Rectal smooth muscle tissue (tissue), 1 donor: Measurements from ENCODE around the gene NLGN1.

ENCODE experiments used
- H3K27ac ChIP-seq: one replicate; pipeline ENCODE4 v1.7.0; 2013; ENCODE audit warnings: low read depth, low read length, inconsistent platforms
- H3K27me3 ChIP-seq: one replicate; pipeline ENCODE4 v1.7.0; 2013; ENCODE audit warnings: low read length; ENCODE audit not compliant: control insufficient read depth, insufficient read depth
- H3K36me3 ChIP-seq: one replicate; pipeline ENCODE4 v1.7.0; 2013; ENCODE audit warnings: low read length; ENCODE audit not compliant: control insufficient read depth, insufficient read depth
- H3K4me1 ChIP-seq: one replicate; pipeline ENCODE4 v1.7.0; 2013; ENCODE audit warnings: low read length; ENCODE audit not compliant: control insufficient read depth, insufficient read depth
- H3K4me3 ChIP-seq: one replicate; pipeline ENCODE4 v1.7.0; 2013; ENCODE audit warnings: low read length
- H3K9ac ChIP-seq: one replicate; pipeline ENCODE4 v1.7.0; 2013; ENCODE audit warnings: low read length

Gene NLGN1

GRCh38 chr3:173708191-173708590 is 310.6 kb downstream of the NLGN1 start:
- Histone ChIP-seq H3K9ac (no peak overlapping the region), H3K36me3 (no peaks in the 10 kb centered on the region), H3K27me3 (no peaks in the 10 kb centered on the region), H3K27ac (no peak overlapping the region), H3K4me3 (no peak overlapping the region), H3K4me1 (no peaks in the 10 kb centered on the region)

DNA sequence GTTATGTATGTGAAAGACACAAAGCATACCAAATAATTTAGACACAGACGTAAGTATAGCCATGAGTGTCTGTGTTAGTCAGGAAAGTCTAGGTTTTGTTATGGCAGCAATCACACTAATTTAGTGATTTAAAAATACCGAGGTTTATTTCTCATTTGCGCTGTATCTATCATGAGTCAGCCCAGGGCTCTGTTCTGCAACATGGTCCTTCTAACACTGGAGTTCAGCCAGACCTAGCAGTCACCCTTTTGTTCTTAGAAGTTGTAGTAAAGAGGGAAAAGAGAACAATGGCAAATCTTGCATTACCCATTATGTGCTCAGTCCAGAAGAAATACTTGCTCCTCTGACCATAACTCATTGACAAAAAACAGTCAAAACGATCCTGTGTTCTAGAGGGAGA is 311.5 kb downstream of the NLGN1 start:
- Histone ChIP-seq H3K4me3 (no peak overlapping the region), H3K4me1 (no peaks in the 10 kb centered on the region), H3K36me3 (no peaks in the 10 kb centered on the region), H3K9ac (no peak overlapping the region), H3K27me3 (no peaks in the 10 kb centered on the region), H3K27ac (no peak overlapping the region)

GRCh38 chr3:173711619-173712018 is 314.1 kb downstream of the NLGN1 start:
- no peak overlapping the region for H3K9ac ChIP-seq
- no peak overlapping the region for H3K27ac ChIP-seq

GRCh38 chr3:173719585-173719984 is 322.0 kb downstream of the NLGN1 start:
- H3K27me3 ChIP-seq, result no peaks in the 10 kb centered on the region
- no peak overlapping the region for H3K9ac ChIP-seq
- H3K4me3 ChIP-seq, result no peak overlapping the region
- H3K36me3 ChIP-seq, result no peaks in the 10 kb centered on the region
- no peak overlapping the region for H3K27ac ChIP-seq
- H3K4me1 ChIP-seq, result no peaks in the 10 kb centered on the region

More at GRCh38 chr3:173711619-173712018, 314.1 kb downstream of the NLGN1 start:
- Histone ChIP-seq H3K4me3 (no peak overlapping the region), H3K27me3 (no peaks in the 10 kb centered on the region), H3K4me1 (no peaks in the 10 kb centered on the region), H3K36me3 (no peaks in the 10 kb centered on the region)

- Histone ChIP-seq H3K36me3 (no peaks in the 10 kb centered on the region), H3K9ac (no peak overlapping the region), H3K4me1 (no peaks in the 10 kb centered on the region), H3K27me3 (no peaks in the 10 kb centered on the region), H3K27ac (no peak overlapping the region), H3K4me3 (no peak overlapping the region)
These were observed 328.0 kb downstream of the NLGN1 start for GRCh38 chr3:173725507-173725906.

DNA sequence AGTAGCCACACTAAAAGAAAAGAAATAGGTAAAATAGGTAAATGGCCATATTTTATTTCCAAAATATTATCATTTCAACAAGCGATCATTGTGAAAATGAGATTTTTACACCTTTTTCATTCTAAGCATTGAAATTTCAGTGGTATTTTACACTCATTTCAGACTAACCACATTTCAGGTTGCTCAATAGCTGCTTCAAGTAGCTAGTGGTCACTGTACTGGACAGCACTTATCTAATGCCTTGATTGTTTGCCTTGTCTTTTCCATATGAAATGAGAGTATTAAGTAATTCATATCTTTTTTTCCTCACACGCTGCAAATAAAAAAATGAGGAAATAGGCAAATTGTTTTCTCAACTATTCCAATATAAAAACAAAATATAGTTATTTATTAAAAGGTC is 332.8 kb downstream of the NLGN1 start:
- Histone ChIP-seq H3K36me3 (no peaks in the 10 kb centered on the region), H3K4me3 (no peak overlapping the region), H3K9ac (no peak overlapping the region), H3K27me3 (no peaks in the 10 kb centered on the region), H3K27ac (no peak overlapping the region), H3K4me1 (no peaks in the 10 kb centered on the region)

- no peaks in the 10 kb centered on the region for H3K4me1 ChIP-seq
- H3K27me3 ChIP-seq, result no peaks in the 10 kb centered on the region
- H3K9ac ChIP-seq, result no peak overlapping the region
- no peaks in the 10 kb centered on the region for H3K36me3 ChIP-seq
- no peak overlapping the region for H3K4me3 ChIP-seq
- H3K27ac ChIP-seq, result no peak overlapping the region
These were observed 334.7 kb downstream of the NLGN1 start for GRCh38 chr3:173732237-173732636.

DNA sequence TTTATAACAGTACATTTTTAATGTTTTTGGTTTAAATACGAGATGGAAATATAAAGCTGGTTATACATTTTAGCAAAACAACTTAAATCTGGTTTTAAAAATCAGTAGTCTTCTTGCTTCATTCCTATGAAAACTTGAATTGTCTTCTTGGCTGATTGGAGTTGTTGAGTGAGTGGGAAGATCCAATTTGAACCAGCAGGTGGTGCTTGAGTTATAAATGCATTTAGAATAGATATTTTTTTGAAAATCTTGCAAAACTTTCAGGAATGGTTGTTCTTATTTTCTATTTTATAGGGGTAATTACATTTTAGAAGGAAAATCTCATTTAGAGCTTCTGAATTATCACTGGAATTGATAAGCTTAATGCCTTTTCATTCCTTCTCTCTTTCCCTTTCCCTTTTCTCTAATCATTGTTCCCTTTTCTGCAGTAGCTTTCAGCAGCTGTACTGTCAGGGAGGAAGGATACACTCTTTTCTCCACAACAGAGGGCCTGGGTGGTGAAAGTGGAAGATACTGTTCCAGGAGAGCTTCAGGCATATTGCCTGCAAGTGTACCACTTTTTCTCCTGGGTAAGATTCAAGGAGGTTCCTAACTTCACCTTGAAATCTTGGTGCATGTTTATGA is 335.6 kb downstream of the NLGN1 start:
- Histone ChIP-seq H3K27me3 (no peaks in the 10 kb centered on the region), H3K36me3 (no peaks in the 10 kb centered on the region), H3K27ac (no peak overlapping the region), H3K4me1 (no peaks in the 10 kb centered on the region), H3K9ac (no peak overlapping the region), H3K4me3 (no peak overlapping the region)

GRCh38 chr3:173734473-173734872 is 336.9 kb downstream of the NLGN1 start:
- Histone ChIP-seq H3K4me1 (no peaks in the 10 kb centered on the region), H3K36me3 (no peaks in the 10 kb centered on the region), H3K4me3 (no peak overlapping the region), H3K27ac (no peak overlapping the region), H3K27me3 (no peaks in the 10 kb centered on the region), H3K9ac (no peak overlapping the region)

GRCh38 chr3:173734895-173735294 is 337.4 kb downstream of the NLGN1 start:
- no peaks in the 10 kb centered on the region for H3K36me3 ChIP-seq
- no peak overlapping the region for H3K4me3 ChIP-seq
- no peaks in the 10 kb centered on the region for H3K27me3 ChIP-seq
- H3K9ac ChIP-seq, result no peak overlapping the region
- H3K4me1 ChIP-seq, result no peaks in the 10 kb centered on the region
- no peak overlapping the region for H3K27ac ChIP-seq

GRCh38 chr3:173735841-173736240 is 338.3 kb downstream of the NLGN1 start:
- no peaks in the 10 kb centered on the region for H3K4me1 ChIP-seq
- no peak overlapping the region for H3K9ac ChIP-seq
- no peaks in the 10 kb centered on the region for H3K27me3 ChIP-seq
- H3K4me3 ChIP-seq, result no peak overlapping the region
- no peak overlapping the region for H3K27ac ChIP-seq
- no peaks in the 10 kb centered on the region for H3K36me3 ChIP-seq

DNA sequence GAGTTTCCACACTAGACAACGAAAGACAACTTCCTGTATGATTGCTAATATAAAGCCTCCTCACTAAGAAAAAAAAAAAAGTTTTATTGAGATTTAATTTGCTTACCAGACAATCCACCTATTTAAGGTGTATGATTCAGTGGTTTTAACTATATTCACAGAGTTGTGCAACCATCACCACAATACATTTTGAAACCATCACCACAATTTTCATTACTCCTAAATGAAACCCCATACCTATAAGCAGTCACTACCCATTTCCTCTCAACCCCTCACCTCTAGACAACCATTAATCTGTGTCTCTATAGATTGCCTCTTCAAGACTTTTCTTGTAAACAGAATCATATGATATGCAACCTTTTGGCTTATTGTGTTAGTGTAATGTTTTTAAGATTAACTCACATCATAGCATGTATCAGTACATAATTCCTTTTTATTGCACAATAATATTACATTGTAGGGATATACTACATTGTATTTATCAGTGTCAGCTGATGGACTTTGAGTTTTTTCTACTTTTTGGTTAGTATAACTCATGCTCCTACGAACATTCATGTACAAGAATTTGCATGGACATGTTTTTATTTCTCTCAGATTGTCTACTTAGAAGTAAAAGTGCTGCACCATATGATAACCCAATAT is 339.7 kb downstream of the NLGN1 start:
- no peak overlapping the region for H3K27ac ChIP-seq
- H3K9ac ChIP-seq, result no peak overlapping the region
- H3K27me3 ChIP-seq, result no peaks in the 10 kb centered on the region
- H3K4me3 ChIP-seq, result no peak overlapping the region
- H3K4me1 ChIP-seq, result no peaks in the 10 kb centered on the region
- H3K36me3 ChIP-seq, result no peaks in the 10 kb centered on the region

- Histone ChIP-seq H3K4me1 (no peaks in the 10 kb centered on the region), H3K9ac (no peak overlapping the region), H3K36me3 (no peaks in the 10 kb centered on the region), H3K27ac (no peak overlapping the region), H3K4me3 (no peak overlapping the region), H3K27me3 (no peaks in the 10 kb centered on the region)
These were observed 342.2 kb downstream of the NLGN1 start for GRCh38 chr3:173739726-173740125.
